ENCODE measurements around the gene SERPINI2.

Gene SERPINI2

DNA sequence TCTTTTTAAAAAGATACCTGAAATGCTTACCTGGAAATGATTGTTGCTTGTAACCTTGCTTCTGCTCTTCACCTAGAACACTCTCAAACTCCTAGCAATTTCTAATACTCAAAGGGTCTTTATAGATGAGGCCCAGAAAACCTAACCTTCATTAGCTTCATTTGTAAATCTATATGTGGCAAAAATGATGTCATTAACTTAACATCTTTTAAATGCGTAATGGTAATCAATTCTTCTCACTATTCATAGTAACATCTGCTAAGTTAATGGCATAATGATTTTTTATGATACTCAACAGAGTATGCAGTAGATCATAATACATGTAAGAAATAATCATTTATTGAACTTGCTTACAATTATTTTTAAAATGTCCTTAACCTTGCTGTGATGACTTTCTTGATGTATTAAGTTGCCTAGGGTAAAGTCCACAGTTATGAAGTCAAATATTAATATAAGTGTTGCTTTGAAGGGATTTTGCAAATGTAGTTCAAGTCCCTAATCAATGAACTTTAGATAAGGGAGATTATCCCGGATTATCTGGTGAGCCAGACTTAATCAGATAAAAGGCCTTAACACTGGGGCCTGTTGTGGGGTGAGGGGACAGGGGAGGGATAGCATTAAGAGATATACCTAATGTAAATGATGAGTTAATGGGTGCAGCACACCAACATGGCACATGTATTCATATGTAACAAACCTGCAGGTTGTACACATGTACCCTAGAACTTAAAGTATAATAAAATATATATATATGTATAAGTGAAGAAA, 10.1 kb upstream of the SERPINI2 start:
- no peak for DNase-seq (ENCODE audit: insufficient read length)
- TF ChIP-seq POLR2A (IDR thresholded peaks at IDR 0.05; ENCODE audit: low read depth, low read length) (no peak), POLR2AphosphoS5 (IDR thresholded peaks at IDR 0.05; ENCODE audit: low read depth, low read length) (no peak), TAF1 (IDR thresholded peaks at IDR 0.05; ENCODE audit: borderline replicate concordance, low read depth, low read length) (no peak)
- FAIRE-seq = no peak

GRCh38 chr3:167481164-167481563, 7.3 kb upstream of the SERPINI2 start:
- no peak for TF ChIP-seq TAF1 (IDR thresholded peaks at IDR 0.05; ENCODE audit: borderline replicate concordance, low read depth, low read length)
- no peak for TF ChIP-seq POLR2AphosphoS5 (IDR thresholded peaks at IDR 0.05; ENCODE audit: low read depth, low read length)
- TF ChIP-seq POLR2A (IDR thresholded peaks at IDR 0.05; ENCODE audit: low read depth, low read length) = no peak
- DNase-seq (ENCODE audit: insufficient read length) (no peak), FAIRE-seq (no peak)

DNA sequence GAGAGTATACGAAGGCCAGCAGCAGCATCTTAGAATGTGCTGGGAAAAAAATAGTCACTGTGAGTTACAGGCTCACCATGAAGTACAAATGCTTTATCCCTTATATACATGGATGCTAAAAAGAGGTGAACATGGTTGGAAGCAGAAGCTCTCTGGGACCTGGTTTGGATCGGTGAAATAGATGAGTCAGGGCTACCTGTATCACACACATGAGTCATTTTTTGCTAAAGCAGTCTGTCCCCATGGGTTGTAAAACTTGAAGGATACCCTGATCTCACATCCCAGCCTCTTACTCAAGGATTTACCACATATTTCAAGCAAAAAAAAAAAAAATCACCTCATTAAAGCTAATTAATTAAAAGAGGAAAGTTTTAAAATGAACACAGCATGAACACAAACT, 6.9 kb upstream of the SERPINI2 start:
- DNase-seq (ENCODE audit: insufficient read length) (no peak), FAIRE-seq (no peak)
- TF ChIP-seq TAF1 (IDR thresholded peaks at IDR 0.05; ENCODE audit: borderline replicate concordance, low read depth, low read length) = no peak
- no peak for TF ChIP-seq POLR2A (IDR thresholded peaks at IDR 0.05; ENCODE audit: low read depth, low read length)
- no peak for TF ChIP-seq POLR2AphosphoS5 (IDR thresholded peaks at IDR 0.05; ENCODE audit: low read depth, low read length)

GRCh38 chr3:167469381-167469780, 4.5 kb downstream of the SERPINI2 start:
- FAIRE-seq (no peak), DNase-seq (ENCODE audit: insufficient read length) (no peak)
- no peak for TF ChIP-seq POLR2AphosphoS5 (IDR thresholded peaks at IDR 0.05; ENCODE audit: low read depth, low read length)
- TF ChIP-seq POLR2A (IDR thresholded peaks at IDR 0.05; ENCODE audit: low read depth, low read length) = no peak
- no peak for TF ChIP-seq TAF1 (IDR thresholded peaks at IDR 0.05; ENCODE audit: borderline replicate concordance, low read depth, low read length)

GRCh38 chr3:167467848-167468611, 5.8 kb downstream of the SERPINI2 start:
- FAIRE-seq (no peak), DNase-seq (ENCODE audit: insufficient read length) (no peak)
- TF ChIP-seq POLR2AphosphoS5 (IDR thresholded peaks at IDR 0.05; ENCODE audit: low read depth, low read length) (no peak), POLR2A (IDR thresholded peaks at IDR 0.05; ENCODE audit: low read depth, low read length) (no peak), TAF1 (IDR thresholded peaks at IDR 0.05; ENCODE audit: borderline replicate concordance, low read depth, low read length) (no peak)

GRCh38 chr3:167466966-167467365, 6.9 kb downstream of the SERPINI2 start:
- TF ChIP-seq TAF1 (IDR thresholded peaks at IDR 0.05; ENCODE audit: borderline replicate concordance, low read depth, low read length) = no peak
- no peak for TF ChIP-seq POLR2A (IDR thresholded peaks at IDR 0.05; ENCODE audit: low read depth, low read length)
- no peak for FAIRE-seq
- no peak for DNase-seq (ENCODE audit: insufficient read length)

DNA sequence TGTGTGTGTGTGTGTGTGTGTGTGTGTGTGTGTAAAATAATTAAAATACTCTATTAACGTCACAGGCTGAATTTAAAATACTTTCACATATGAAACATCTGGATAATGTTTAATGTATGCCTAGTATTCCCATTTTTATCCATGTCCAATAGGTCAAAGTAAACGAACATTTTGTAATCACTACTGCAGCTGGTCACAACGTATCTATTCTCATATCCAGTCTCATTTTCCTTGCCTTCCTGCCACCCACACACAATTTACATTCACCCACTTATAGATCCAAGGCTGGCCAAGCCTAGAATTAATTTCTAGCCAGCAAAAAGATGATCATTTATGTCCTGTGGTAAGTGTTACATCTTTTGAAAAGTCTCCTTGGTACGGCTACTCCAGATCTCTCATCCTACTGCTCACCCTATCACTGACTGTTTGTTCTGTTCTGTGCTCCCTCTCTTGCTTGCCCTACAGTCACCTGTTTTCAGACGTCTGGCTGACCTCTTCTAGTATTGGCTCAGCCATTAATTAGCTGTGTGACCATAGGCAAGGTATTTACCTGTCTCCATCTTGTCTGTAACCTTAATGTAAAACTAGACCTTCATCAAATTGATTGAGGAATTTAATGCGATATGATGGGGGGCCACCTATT, 17.6 kb downstream of the SERPINI2 start:
- FAIRE-seq (no peak), DNase-seq (ENCODE audit: insufficient read length) (no peak)
- TF ChIP-seq TAF1 (IDR thresholded peaks at IDR 0.05; ENCODE audit: borderline replicate concordance, low read depth, low read length) = no peak
- no peak for TF ChIP-seq POLR2A (IDR thresholded peaks at IDR 0.05; ENCODE audit: low read depth, low read length)
- no peak for TF ChIP-seq POLR2AphosphoS5 (IDR thresholded peaks at IDR 0.05; ENCODE audit: low read depth, low read length)

- TF ChIP-seq TAF1 (IDR thresholded peaks at IDR 0.05; ENCODE audit: borderline replicate concordance, low read depth, low read length) (no peak), POLR2AphosphoS5 (IDR thresholded peaks at IDR 0.05; ENCODE audit: low read depth, low read length) (no peak), POLR2A (IDR thresholded peaks at IDR 0.05; ENCODE audit: low read depth, low read length) (no peak)
- no peak for FAIRE-seq
These were observed 20.0 kb downstream of the SERPINI2 start for GRCh38 chr3:167453815-167454214.

GRCh38 chr3:167451282-167451681, 22.6 kb downstream of the SERPINI2 start:
- DNase-seq (ENCODE audit: insufficient read length) = no peak
- no peak for FAIRE-seq
- TF ChIP-seq POLR2AphosphoS5 (IDR thresholded peaks at IDR 0.05; ENCODE audit: low read depth, low read length) = no peak
- TF ChIP-seq POLR2A (IDR thresholded peaks at IDR 0.05; ENCODE audit: low read depth, low read length) = no peak
- TF ChIP-seq TAF1 (IDR thresholded peaks at IDR 0.05; ENCODE audit: borderline replicate concordance, low read depth, low read length) = no peak

More at GRCh38 chr3:167453815-167454214, 20.0 kb downstream of the SERPINI2 start:
- no peak for DNase-seq (ENCODE audit: insufficient read length)

DNA sequence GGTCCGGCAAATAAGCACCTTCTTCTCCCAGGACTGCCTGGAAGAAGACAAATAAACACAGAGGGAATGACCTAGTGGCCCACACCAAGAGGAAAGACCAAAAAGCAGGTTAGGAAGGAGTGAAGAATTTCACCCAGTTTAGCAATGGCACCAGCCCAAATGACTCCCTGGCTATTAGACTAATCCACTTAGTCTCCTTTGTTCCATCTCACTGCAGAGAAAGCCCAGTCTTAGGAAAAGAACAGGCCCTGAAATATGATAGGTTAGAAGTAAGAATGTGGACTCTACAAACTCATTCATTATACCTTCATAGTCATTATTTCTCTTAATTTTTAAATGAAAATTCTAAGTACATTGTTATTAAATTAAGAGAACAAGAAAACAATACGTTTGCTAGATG, 23.2 kb downstream of the SERPINI2 start:
- TF ChIP-seq TAF1 (IDR thresholded peaks at IDR 0.05; ENCODE audit: borderline replicate concordance, low read depth, low read length) = no peak
- TF ChIP-seq POLR2AphosphoS5 (IDR thresholded peaks at IDR 0.05; ENCODE audit: low read depth, low read length) = no peak
- TF ChIP-seq POLR2A (IDR thresholded peaks at IDR 0.05; ENCODE audit: low read depth, low read length) = no peak
- FAIRE-seq (no peak), DNase-seq (ENCODE audit: insufficient read length) (no peak)

DNA sequence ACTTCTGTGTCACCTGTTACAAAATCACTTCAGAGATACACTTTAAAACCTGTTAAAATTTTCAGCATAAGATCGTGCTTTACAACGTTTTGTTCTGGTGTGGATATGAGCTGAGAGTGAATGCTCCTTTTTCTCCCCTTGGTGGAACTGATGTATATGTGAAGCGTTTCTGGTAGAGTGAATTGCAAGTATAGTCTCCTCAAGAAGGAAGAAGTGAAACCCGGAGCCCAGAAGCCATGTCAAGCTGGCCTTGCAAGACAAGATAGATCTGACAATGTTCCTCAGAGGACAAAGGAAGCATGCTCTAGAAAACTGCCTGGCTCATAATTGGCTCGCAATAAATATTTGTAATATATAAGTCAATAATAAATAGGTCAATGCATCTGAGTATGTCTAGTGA, 23.6 kb downstream of the SERPINI2 start:
- DNase-seq (ENCODE audit: insufficient read length) = no peak
- FAIRE-seq = no peak
- no peak for TF ChIP-seq POLR2AphosphoS5 (IDR thresholded peaks at IDR 0.05; ENCODE audit: low read depth, low read length)
- TF ChIP-seq POLR2A (IDR thresholded peaks at IDR 0.05; ENCODE audit: low read depth, low read length) = no peak
- no peak for TF ChIP-seq TAF1 (IDR thresholded peaks at IDR 0.05; ENCODE audit: borderline replicate concordance, low read depth, low read length)
